SU-DHL-6 (cell line): ENCODE results near the gene RABGGTA.

Experiments used
- EZH2phosphoT487 ChIP-seq: fragments of 200-600 bp; sonication (generic), shearing (Covaris generic); conservative IDR thresholded peaks from 2 replicates; pipeline ENCODE4 v1.6.1; 2018; ENCODE audit warnings: mild to moderate bottlenecking, antibody characterized with exemption, low read length, moderate library complexity, mixed read lengths
- TF ChIP-seq, protein P1 (sequence below): fragments of 200-600 bp; sonication (generic); IDR thresholded peaks from one replicate; pipeline ENCODE4 v1.5.1; 2017; ENCODE audit warnings: antibody characterized with exemption, mild to moderate bottlenecking, low read length, moderate library complexity; ENCODE audit not compliant: insufficient read depth, poor library complexity, severe bottlenecking

DNA sequence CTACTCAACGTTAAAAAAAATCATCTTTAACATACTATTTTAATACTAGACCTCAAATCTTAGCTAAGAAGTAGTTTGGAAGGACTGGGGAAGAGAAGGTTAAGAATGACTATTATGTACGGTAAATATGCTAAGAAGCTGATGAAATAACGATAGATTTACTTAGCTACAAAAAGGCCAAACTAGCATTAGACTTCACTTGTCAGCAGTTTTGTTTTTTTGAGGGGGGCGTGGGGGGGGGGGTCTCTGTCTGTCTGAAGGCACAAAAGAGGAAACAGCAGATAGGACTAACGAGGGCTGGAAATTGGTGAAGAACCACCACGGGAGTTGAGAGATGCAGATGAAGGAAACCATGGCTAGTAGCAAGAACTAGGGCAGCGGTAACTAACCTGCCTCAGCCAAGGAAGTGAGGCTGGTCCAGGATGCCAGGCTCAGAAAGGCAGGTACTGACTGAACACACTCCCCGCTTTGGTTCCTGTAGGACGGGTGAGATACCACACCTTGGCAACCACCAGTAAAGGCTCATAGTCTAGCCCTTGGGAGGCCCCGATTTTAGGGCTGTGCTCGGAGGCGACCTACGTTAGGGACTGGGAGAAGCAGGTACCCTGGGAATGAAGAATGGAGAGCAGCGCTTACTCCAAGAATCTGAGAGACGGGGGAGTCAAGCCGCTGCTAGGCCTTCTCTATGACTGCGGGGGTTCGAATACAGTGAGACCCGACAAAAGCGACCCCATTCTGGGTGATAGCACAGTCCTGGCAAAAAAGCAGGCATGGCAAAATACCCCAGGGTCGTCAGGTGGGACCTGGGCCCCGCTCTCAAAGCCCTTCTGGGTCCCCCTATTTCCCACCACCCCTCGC is 39.9 kb downstream of the RABGGTA start:
- TF ChIP-seq, protein P1, sequence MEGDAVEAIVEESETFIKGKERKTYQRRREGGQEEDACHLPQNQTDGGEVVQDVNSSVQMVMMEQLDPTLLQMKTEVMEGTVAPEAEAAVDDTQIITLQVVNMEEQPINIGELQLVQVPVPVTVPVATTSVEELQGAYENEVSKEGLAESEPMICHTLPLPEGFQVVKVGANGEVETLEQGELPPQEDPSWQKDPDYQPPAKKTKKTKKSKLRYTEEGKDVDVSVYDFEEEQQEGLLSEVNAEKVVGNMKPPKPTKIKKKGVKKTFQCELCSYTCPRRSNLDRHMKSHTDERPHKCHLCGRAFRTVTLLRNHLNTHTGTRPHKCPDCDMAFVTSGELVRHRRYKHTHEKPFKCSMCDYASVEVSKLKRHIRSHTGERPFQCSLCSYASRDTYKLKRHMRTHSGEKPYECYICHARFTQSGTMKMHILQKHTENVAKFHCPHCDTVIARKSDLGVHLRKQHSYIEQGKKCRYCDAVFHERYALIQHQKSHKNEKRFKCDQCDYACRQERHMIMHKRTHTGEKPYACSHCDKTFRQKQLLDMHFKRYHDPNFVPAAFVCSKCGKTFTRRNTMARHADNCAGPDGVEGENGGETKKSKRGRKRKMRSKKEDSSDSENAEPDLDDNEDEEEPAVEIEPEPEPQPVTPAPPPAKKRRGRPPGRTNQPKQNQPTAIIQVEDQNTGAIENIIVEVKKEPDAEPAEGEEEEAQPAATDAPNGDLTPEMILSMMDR, result no peak
- no peak for TF ChIP-seq EZH2phosphoT487
